AG09319 (cell line): ENCODE data around the gene PDSS2.

Experiments
- DNase-seq: peaks from one replicate; pipeline ENCODE4 v3.0.0-alpha.2; 2010; ENCODE audit warnings: low read depth; ENCODE audit errors: extremely low read depth
- TF ChIP-seq, protein P1 (sequence below): IDR thresholded peaks from 2 replicates; pipeline ENCODE4 v1.5.1; 2011; ENCODE audit warnings: low read depth, mild to moderate bottlenecking, inconsistent platforms, low read length, moderate library complexity

The PDSS2 gene

DNA sequence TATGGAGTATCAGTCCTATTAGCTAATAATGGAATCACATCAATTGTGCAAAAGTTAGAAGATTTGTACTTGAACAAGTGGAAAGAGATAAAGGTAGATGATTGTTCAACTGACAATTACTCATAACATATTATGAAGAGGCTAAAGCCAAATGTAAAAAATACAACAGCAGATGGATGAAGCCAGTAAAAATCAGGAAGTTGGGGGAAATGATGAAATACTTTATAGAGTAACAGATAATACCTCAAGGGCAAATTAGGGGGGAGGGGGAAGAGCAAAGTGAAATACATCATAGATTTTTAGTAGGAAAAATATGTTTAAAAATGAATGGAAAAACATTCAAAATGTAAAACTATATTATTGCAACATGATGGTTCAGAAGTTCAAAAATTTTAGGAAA, 114.0 kb downstream of the PDSS2 start:
- TF ChIP-seq, protein P1, sequence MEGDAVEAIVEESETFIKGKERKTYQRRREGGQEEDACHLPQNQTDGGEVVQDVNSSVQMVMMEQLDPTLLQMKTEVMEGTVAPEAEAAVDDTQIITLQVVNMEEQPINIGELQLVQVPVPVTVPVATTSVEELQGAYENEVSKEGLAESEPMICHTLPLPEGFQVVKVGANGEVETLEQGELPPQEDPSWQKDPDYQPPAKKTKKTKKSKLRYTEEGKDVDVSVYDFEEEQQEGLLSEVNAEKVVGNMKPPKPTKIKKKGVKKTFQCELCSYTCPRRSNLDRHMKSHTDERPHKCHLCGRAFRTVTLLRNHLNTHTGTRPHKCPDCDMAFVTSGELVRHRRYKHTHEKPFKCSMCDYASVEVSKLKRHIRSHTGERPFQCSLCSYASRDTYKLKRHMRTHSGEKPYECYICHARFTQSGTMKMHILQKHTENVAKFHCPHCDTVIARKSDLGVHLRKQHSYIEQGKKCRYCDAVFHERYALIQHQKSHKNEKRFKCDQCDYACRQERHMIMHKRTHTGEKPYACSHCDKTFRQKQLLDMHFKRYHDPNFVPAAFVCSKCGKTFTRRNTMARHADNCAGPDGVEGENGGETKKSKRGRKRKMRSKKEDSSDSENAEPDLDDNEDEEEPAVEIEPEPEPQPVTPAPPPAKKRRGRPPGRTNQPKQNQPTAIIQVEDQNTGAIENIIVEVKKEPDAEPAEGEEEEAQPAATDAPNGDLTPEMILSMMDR: no peak
- no peak for DNase-seq

DNA sequence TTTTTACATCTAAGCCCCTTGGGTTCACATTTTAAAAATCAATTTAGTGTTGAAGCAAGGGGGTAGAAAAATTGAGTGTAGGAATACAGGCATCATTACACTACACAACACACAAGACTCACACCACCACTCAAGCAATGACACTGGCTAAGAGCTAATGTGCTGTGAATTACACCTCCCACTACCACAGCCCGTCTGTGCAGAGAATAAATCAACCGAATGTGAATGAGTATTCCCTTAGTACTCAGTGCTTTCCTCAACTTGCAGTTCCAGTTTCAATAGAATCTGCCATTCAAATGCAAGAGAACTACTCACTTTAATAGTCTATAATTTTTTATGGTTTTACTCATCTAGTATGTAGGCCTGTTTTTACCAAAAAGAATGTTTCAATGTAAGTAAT, 114.4 kb downstream of the PDSS2 start:
- TF ChIP-seq, protein P1: no peak
- DNase-seq: no peak

DNA sequence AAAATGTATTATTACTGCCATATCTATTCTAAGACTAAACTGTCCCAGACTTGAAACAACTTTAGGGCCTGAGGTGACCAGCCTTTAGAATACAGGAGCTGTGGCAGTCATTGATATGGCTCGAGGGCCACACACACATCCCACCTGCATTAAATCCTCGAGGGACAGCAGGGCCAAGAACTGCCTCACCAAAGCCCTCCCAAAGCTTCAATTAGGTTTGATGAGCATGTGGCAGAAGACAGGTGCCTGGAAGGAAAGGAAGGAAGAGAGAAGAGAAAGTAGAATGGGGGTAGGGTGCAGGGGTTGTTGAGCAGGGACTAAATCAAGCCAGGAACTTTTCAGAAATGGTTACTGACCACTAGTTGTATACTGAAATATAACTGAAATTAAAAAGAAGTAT, 115.0 kb downstream of the PDSS2 start:
- TF ChIP-seq, protein P1: no peak
- no peak for DNase-seq

DNA sequence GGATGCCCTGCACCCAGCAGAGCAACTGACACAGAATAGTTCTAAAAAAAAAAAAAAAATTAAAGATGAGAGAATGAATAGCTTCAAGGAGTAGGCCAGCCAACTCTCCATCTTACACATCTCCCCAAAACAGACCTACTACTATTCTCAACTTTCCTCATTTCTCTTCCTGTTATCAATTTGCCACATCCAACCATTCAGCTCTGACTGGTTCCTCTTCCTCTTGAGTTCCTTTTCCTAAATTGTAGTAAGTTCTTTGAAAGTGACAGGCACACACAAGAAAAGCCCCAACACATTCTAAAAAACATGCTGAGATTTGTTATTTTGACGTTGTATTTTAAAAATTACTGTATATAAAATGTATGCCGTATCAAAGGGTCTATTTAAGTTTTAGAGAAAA, 117.2 kb downstream of the PDSS2 start:
- TF ChIP-seq, protein P1: no peak
- no peak for DNase-seq

DNA sequence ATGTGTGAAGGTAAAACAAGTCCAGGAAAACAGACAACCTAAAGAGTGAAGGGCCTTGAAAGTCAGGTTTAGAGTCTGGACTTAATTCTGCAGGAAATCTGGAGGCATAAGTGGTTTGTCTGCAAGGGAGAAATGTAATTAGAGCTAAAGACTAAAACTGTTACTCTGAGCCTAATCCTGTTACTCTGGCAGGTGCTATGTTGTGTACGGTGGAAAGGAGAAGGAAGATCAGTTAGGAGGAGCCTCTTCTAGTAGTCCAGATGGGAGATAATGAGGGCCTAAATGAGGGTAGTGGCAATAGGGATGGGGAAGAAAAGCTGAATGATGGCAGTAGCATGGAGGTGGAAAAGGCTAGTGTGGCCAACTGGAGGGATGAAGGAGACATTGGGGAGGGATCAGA, 118.5 kb downstream of the PDSS2 start:
- no peak for DNase-seq
- TF ChIP-seq, protein P1: no peak

DNA sequence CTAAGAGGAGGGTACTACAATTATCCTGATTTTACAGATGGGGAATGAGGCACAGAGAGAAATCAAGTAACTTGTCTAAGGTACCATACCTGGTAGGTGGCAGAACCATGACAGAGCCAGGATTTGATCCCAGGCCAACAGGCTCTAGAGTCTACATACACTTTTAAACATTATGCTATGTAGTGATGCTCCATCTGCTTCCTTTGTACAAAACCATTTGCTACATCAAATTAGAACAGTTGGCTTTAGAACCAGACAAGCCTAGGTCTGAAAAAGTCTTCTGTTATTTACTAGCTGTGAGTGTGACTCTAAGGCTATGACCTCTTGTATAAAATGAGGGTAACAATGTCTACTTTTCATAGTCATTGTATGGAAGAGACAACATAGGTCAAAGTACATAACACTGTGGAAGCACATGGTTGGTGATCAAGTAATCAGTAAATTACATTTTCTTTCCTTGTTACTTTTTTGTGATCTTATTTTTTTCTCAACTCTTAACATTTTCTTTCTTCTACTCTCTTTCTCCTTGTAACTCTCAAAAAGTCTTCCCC, 122.1 kb downstream of the PDSS2 start:
- TF ChIP-seq, protein P1: no peak
- no peak for DNase-seq

DNA sequence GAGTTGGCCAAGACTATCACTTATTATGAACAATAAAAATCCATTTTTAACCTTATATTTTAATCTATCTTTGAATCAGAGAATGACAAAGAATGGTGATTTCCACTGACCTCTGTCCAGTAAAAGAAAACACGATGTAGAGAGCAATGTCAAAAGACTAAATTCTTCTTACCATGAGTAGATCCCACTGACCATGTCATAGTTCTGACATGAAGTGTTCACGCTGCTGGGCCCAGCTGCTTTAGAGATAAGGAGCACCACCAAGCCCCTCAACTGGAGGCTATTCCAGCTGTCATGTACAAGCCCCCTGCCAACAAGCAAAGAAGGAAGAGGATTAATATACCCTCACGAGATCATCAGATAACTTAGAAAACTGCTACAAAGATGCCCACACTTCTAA, 125.3 kb downstream of the PDSS2 start:
- no peak for DNase-seq
- TF ChIP-seq, protein P1: no peak
